ENCODE results near the gene ZKSCAN3. TPM values are rescaled to one million over a fixed set of nuclear protein-coding genes. Genes with fewer than 3 reads are reported as not detected.
"Not testable (repeated sequence)": the region's sequence is repeated elsewhere in the genome, so short reads cannot be mapped to it uniquely, and the experiment has no call there.

ZKSCAN3 gene
- 4.6 and 8.1 TPM in 2 replicates for total RNA-seq (2014; rRNA removed; shearing (Covaris generic))

- peak; percentile 89 for DNase-seq (ENCODE audit: low read depth)
These were observed at the start of gene ZKSCAN3 for GRCh38 chr6:28349892-28350737. TSS of gene ZKSCAN3 (plus strand) at chr6:28349947. CDS start at chr6:28359587, 9,640 bp downstream.

GRCh38 chr6:28303570-28303969 lies 46.2 kb upstream of the ZKSCAN3 start:
- DNase-seq (ENCODE audit: low read depth): no peak

GRCh38 chr6:28306363-28306762 lies 43.4 kb upstream of the ZKSCAN3 start:
- not testable (repeated sequence) for DNase-seq (ENCODE audit: low read depth)

- no peak for DNase-seq (ENCODE audit: low read depth)
These were observed 38.5 kb upstream of the ZKSCAN3 start for GRCh38 chr6:28311139-28311823.

- no peak for DNase-seq (ENCODE audit: low read depth)
These were observed 36.8 kb upstream of the ZKSCAN3 start for GRCh38 chr6:28312939-28313338.

- peak; percentile 30 for DNase-seq (ENCODE audit: low read depth)
These were observed 34.1 kb upstream of the ZKSCAN3 start for GRCh38 chr6:28315628-28316027.

- DNase-seq (ENCODE audit: low read depth): peak; percentile 32
These were observed 31.9 kb upstream of the ZKSCAN3 start for GRCh38 chr6:28317866-28318265.

- no peak for DNase-seq (ENCODE audit: low read depth)
These were observed 27.1 kb upstream of the ZKSCAN3 start for GRCh38 chr6:28322661-28323060.

GRCh38 chr6:28323813-28324424 lies 25.8 kb upstream of the ZKSCAN3 start:
- no peak for DNase-seq (ENCODE audit: low read depth)

- DNase-seq (ENCODE audit: low read depth): no peak
These were observed 23.3 kb upstream of the ZKSCAN3 start for GRCh38 chr6:28326371-28326948.

- no peak for DNase-seq (ENCODE audit: low read depth)
These were observed 19.7 kb upstream of the ZKSCAN3 start for GRCh38 chr6:28330041-28330440.

GRCh38 chr6:28333047-28333446 lies 16.7 kb upstream of the ZKSCAN3 start:
- no peak for DNase-seq (ENCODE audit: low read depth)

GRCh38 chr6:28333599-28334018 lies 16.1 kb upstream of the ZKSCAN3 start:
- no peak for DNase-seq (ENCODE audit: low read depth)

GRCh38 chr6:28334286-28335039 lies 15.3 kb upstream of the ZKSCAN3 start:
- no peak for DNase-seq (ENCODE audit: low read depth)

GRCh38 chr6:28335040-28335563 lies 14.6 kb upstream of the ZKSCAN3 start:
- no peak for DNase-seq (ENCODE audit: low read depth)

- DNase-seq (ENCODE audit: low read depth): peak; percentile 99
These were observed 14.0 kb upstream of the ZKSCAN3 start, which contains the start of gene ZSCAN31 for GRCh38 chr6:28335564-28336283. TSS of gene ZSCAN31 (minus strand) at chr6:28336148. CDS start at chr6:28329683, 6,465 bp downstream.

GRCh38 chr6:28336284-28337120 lies 13.2 kb upstream of the ZKSCAN3 start:
- peak; percentile 83 for DNase-seq (ENCODE audit: low read depth)

GRCh38 chr6:28337121-28337520 lies 12.6 kb upstream of the ZKSCAN3 start:
- DNase-seq (ENCODE audit: low read depth): no peak
